Ovary (tissue), 9 donors: ENCODE results near the gene LTN1. TPM values are rescaled to one million over a fixed set of nuclear protein-coding genes. Genes with fewer than 3 reads are reported as not detected.
"Not testable (repeated sequence)": the region's sequence is repeated elsewhere in the genome, so short reads cannot be mapped to it uniquely, and the experiment has no call there.

Source experiments
- DNase-seq, 5 donors: peaks; one replicate each; pipeline ENCODE4 v3.0.0-alpha.2; 2019 to 2020
- H3K27ac ChIP-seq, 2 donors: fragments of 200-600 bp; one replicate each; pipeline versions ENCODE4 v1.5.1 to v1.8.0; 2019 to 2022
- H3K27me3 ChIP-seq: fragments of 200-600 bp; one replicate; pipeline ENCODE4 v1.8.0; 2022
- H3K36me3 ChIP-seq: fragments of 200-600 bp; sonication (generic); one replicate; pipeline ENCODE4 v1.5.1; 2019
- H3K4me1 ChIP-seq: one replicate; pipeline ENCODE4 v1.8.1; 2013; ENCODE audit warnings: mild to moderate bottlenecking, moderate library complexity; ENCODE audit not compliant: insufficient read depth
- H3K4me3 ChIP-seq: fragments of 200-600 bp; sonication (generic); one replicate; pipeline ENCODE4 v1.5.1; 2017
- H3K9me3 ChIP-seq, 2 donors: fragments of 200-600 bp in 1 of 2; sonication (generic) in 1 of 2; one replicate each; pipeline versions ENCODE4 v1.5.1 to v1.8.1; 2013 to 2019; ENCODE audit warnings: mild to moderate bottlenecking in 1 of 2, moderate library complexity in 1 of 2
- EP300 ChIP-seq: sonication (generic); formaldehyde crosslinking; IDR thresholded peaks from one replicate; pipeline ENCODE4 v1.6.1; 2017; ENCODE audit warnings: antibody characterized with exemption
- POLR2A ChIP-seq: fragments of 450-650 bp; IDR thresholded peaks from one replicate; pipeline ENCODE4 v1.6.1; 2017; ENCODE audit warnings: antibody characterized with exemption, mild to moderate bottlenecking, moderate library complexity
- WGBS, 3 donors: extraction: QIAGEN DNeasy Blood & Tissue Kit in 1 of 3; methylation state at CpG; one replicate each; pipeline versions ENCODE4 v1.1.5 to v1.1.7; 2013 to 2017; 5-methylcytosine and 5-hydroxymethylcytosine counted together
- intact Hi-C, 4 donors: fragments of 100-400 bp; cut with DNase I; formaldehyde crosslinking; loops; one replicate each; pipeline versions ENCODE4 v1.11.0 to v1.15.1; 2022 to 2023
- polyA plus RNA-seq, 2 donors: library from polyadenylated mRNA; stranded (reverse); fragments of 200-250 nt in 1 of 2; fragments of 350-450 nt in 1 of 2; fragmentation: Illumina TruSeq in 1 of 2; extraction: RNeasy Lipid Tissue Mini Kit (QIAGEN cat#74804) in 1 of 2; gene quantifications; one replicate each; pipeline ENCODE4 v1.2.3, GENCODE V29; 2013 to 2014
- total RNA-seq, 7 donors: library from RNA; depleted of rRNA in 2 of 7; stranded (reverse); fragments of >200 nt in 2 of 7; fragmentation: NEBNext Ultra II Directional in 3 of 7; extraction: Animal tissue kit (Norgen Biotek cat#: 25700) in 3 of 7; gene quantifications; one replicate each; pipeline versions ENCODE4 v1.1.0 to v1.2.4, GENCODE V29; 2016 to 2023
- TF ChIP-seq, protein P1 (sequence below), 3 donors: fragments of 450-650 bp in 2 of 3; fragments of 200-600 bp in 1 of 3; IDR thresholded peaks; one replicate each; pipeline versions ENCODE4 v1.5.1 to v1.8.0; 2016 to 2022; ENCODE audit warnings: antibody characterized with exemption in 3 of 3, mild to moderate bottlenecking in 1 of 3
- donor health status: DM: no; HTN: no; CAD: no; lungs with moderate emphysema.
- donor health status: DM: no; HTN: no; CAD: no.
- donor health status: Bipolar disorder and iron deficiency.
- donor health status: DM: yes; HTN: yes; CAD: no.
- donor health status: DM: no; HTN: no; CAD: no.
- donor health status: DM: yes; HTN: yes; CAD: no.

LTN1 gene
- total and polyA plus RNA-seq, 9 donors = 6.3 to 24.5 (median 18.2) TPM

DNA sequence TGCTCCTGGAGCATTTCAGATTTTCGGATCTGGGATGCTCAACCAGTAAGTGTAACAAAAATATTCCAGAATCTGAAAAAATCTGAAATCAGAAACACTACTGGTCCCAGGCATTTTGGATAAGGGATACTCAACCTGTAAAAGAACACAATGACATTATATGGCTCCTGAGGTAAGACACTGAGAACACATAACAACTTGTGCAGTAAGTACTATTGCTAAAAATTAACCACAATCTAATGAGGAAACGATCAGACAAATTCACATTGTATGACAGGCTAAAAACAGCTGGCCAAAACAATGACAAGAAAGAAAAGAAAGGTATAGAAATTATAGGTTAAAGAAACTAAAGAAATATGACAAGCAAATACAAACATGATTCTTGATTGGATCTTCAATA lies 54.9 kb downstream of the LTN1 start:
- no peaks in the 10 kb centered on the region for H3K9me3 ChIP-seq
- no peaks in the 10 kb centered on the region for H3K27me3 ChIP-seq
- no peak for DNase-seq
- no peak overlapping the region for H3K27ac ChIP-seq
- intact Hi-C loops = no loop called here
- H3K4me3 ChIP-seq = no peak overlapping the region
- no peak for TF ChIP-seq POLR2A
- TF ChIP-seq, protein P1, sequence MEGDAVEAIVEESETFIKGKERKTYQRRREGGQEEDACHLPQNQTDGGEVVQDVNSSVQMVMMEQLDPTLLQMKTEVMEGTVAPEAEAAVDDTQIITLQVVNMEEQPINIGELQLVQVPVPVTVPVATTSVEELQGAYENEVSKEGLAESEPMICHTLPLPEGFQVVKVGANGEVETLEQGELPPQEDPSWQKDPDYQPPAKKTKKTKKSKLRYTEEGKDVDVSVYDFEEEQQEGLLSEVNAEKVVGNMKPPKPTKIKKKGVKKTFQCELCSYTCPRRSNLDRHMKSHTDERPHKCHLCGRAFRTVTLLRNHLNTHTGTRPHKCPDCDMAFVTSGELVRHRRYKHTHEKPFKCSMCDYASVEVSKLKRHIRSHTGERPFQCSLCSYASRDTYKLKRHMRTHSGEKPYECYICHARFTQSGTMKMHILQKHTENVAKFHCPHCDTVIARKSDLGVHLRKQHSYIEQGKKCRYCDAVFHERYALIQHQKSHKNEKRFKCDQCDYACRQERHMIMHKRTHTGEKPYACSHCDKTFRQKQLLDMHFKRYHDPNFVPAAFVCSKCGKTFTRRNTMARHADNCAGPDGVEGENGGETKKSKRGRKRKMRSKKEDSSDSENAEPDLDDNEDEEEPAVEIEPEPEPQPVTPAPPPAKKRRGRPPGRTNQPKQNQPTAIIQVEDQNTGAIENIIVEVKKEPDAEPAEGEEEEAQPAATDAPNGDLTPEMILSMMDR (IDR thresholded peaks at IDR 0.05) = no peak
- no peak for TF ChIP-seq EP300
- H3K4me1 ChIP-seq = no peaks in the 10 kb centered on the region
- 80 to 91% (median 87%) methylated on average over 2 of the region's 2 CpGs for WGBS, 3 donors
- no peaks in the 10 kb centered on the region for H3K36me3 ChIP-seq

DNA sequence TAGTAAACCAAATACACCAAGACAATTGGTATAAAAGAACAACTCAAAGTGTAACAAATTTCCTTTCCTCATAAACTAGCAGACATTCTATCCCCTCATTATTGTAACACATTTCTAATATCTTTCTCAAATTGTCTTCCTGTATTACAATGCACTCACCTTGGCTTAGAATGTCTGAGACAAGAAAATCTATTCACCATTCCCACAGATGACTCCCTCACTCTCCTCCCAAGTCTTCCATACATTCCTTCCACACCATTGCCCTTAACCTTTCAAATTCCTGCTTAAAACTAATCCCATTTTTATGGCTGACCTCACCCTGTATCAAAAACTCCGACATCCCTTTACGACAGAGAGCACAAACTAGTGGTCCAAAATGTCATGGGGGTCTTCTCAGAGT lies 56.0 kb downstream of the LTN1 start:
- Histone ChIP-seq H3K36me3 (no peaks in the 10 kb centered on the region), H3K4me1 (no peaks in the 10 kb centered on the region), H3K27me3 (no peaks in the 10 kb centered on the region), H3K9me3 (no peaks in the 10 kb centered on the region), H3K4me3 (no peak overlapping the region), H3K27ac (no peak overlapping the region)
- DNase-seq = no peak
- TF ChIP-seq POLR2A = no peak
- TF ChIP-seq, protein P1 (IDR thresholded peaks at IDR 0.05) = no peak
- TF ChIP-seq EP300 = no peak
- WGBS, 3 donors = 92 to 97% (median 95%) methylated on average over 2 of the region's 2 CpGs
- intact Hi-C loops = no loop called here

DNA sequence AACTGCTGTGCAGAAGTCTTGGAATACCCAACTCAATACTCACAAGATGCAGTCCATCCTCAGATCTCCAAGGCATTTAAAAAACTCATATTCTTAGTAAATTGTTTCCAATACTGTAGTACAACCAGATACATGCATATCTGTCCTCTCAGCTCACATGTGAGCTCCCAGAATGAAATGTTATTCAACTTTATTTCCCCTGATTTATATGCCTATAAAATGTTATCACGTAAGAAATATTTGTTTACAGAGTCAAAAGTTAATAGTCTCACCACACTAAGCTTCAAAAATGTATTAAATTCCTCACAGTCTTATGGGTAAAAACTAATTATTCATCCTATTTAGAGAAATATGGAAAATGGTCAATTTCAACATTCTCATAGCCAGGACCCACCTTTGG lies 56.6 kb downstream of the LTN1 start:
- no peaks in the 10 kb centered on the region for H3K36me3 ChIP-seq
- TF ChIP-seq POLR2A = no peak
- TF ChIP-seq, protein P1 (IDR thresholded peaks at IDR 0.05) = no peak

DNA sequence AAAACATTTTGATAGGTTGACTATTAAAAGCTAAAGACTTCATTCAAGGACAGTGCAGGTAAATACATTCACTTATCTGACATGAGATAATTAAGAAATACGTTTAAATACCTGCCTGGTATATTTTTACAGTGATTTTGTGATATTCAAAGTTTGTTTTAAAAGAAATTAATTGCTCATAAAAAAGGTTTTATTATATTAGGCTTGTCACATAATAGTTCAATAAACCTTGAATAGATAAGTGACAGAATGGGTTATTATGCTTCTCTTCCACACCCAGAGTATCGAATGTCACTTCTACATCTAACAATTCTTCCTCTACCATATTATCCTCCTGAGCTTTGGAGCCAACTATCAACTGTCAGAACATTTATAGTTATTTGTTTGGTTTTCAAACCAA lies 60.0 kb downstream of the LTN1 start:
- no peak overlapping the region for H3K4me3 ChIP-seq
- H3K9me3 ChIP-seq = no peaks in the 10 kb centered on the region
- TF ChIP-seq EP300 = no peak
- TF ChIP-seq, protein P1 (IDR thresholded peaks at IDR 0.05) = no peak
- TF ChIP-seq POLR2A = no peak
- H3K27ac ChIP-seq = no peak overlapping the region
- intact Hi-C loops = no loop called here
- no peaks in the 10 kb centered on the region for H3K4me1 ChIP-seq
- H3K27me3 ChIP-seq = no peaks in the 10 kb centered on the region
- 95 to 96% (median 95%) methylated on average over 2 of the region's 2 CpGs for WGBS, 3 donors
- no peak for DNase-seq
- no peaks in the 10 kb centered on the region for H3K36me3 ChIP-seq

More for the DNA sequence above, 56.6 kb downstream of the LTN1 start:
- Histone ChIP-seq H3K27ac (no peak overlapping the region), H3K27me3 (no peaks in the 10 kb centered on the region), H3K4me1 (no peaks in the 10 kb centered on the region), H3K4me3 (no peak overlapping the region), H3K9me3 (no peaks in the 10 kb centered on the region)
- 40 to 75% (median 54%) methylated on average over 1 of the region's 1 CpG for WGBS, 3 donors
- intact Hi-C loops = no loop called here
- DNase-seq = no peak

DNA sequence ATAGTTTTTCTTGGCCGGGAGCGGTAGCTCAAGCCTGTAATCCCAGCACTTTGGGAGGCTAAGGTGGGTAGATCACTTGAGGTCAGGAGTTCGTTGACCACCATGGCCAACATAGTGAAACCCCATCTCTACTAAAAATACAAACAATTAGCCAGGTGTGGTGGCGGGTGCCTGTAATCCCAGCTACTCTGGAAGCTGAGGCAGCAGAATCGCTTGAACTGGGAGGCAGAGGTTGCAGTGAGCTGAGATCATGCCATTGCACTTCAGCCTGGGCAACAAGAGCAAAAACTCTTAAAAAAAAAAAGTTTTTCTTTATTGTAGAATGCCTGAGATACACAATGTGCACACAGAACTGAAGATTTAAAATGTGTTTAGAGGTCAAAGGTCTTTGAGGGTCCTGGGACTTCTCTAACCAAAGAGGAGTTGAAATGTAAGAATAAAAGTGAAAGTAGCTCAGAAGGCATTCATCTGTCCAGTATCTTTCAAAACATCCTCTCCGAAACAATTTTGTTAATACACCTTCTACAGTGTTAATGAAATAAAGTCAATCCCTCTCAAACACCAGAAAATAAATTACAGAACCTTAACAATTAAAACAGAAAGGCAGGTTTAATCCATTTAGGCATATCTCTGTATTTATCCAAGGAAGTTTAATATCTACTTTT lies 60.8 kb downstream of the LTN1 start:
- intact Hi-C loops, DNase-seq, H3K4me1 ChIP-seq, H3K27ac ChIP-seq, H3K27me3 ChIP-seq, H3K4me3 ChIP-seq, H3K36me3 ChIP-seq, H3K9me3 ChIP-seq: not testable (repeated sequence)
- WGBS, 3 donors = 89 to 95% (median 93%) methylated on average over 6 of the region's 6 CpGs
